Motor neuron (in vitro differentiated cells): ENCODE data around the gene CLCN7. TPM values are rescaled to one million over a fixed set of nuclear protein-coding genes. Genes with fewer than 3 reads are reported as not detected.

ENCODE experiments used
- ATAC-seq, 8 experiments: fragments of 200-7000 bp; cut with Tn5 transposase; replicated peaks in 6 of 8; 2 replicates each; pipeline ENCODE4 v1.8.0; 2021; ENCODE audit warnings: mild to moderate bottlenecking in 8 of 8, moderate library complexity in 8 of 8
- H3K27ac ChIP-seq, 2 donors: fragments of 250-450 bp; sonication (Bioruptor Pico); 2 replicates each; pipeline ENCODE4 v1.9.0; 2021; ENCODE audit warnings: antibody characterized with exemption in 2 of 2, mild to moderate bottlenecking in 2 of 2, moderate library complexity in 1 of 2
- H3K4me1 ChIP-seq, 2 donors: fragments of 250-450 bp; sonication (Bioruptor Pico); replicated peaks in 1 of 2; 2 replicates each; pipeline ENCODE4 v1.6.1; 2021; ENCODE audit warnings: antibody characterized with exemption in 2 of 2, mild to moderate bottlenecking in 2 of 2, moderate library complexity in 1 of 2
- H3K4me3 ChIP-seq, 5 donors: fragments of 250-450 bp; sonication (Bioruptor Pico); 2 replicates each; pipeline ENCODE4 v1.9.0; 2021; ENCODE audit warnings: antibody characterized with exemption in 5 of 5, mild to moderate bottlenecking in 5 of 5, moderate library complexity in 4 of 5
- WGBS, 10 experiments: fragments of 450-650 bp; shearing (Covaris generic); methylation state at CpG; one replicate each; pipeline ENCODE4 v1.0.0; 2022; 5-methylcytosine and 5-hydroxymethylcytosine counted together
- in situ Hi-C, 9 experiments: fragments of 400-800 bp; cut with MboI; loops; one replicate each; pipeline ENCODE4 v1.15.0; 2021; ENCODE audit warnings: low sequenced_read_pairs in 9 of 9, low pct_unique_long_range_greater_than_20kb in 2 of 9; ENCODE audit not compliant: unreplicated experiment in 9 of 9
- total RNA-seq, 8 experiments: library from RNA; unstranded; fragments of 300-600 nt; gene quantifications; 2 replicates each; pipeline versions ENCODE4 v1.2.3 to v1.2.4, GENCODE V29; 2022

Gene CLCN7
- total RNA-seq, 8 experiments from 2014 or later: 10.0 to 58.5 (median 27.4) TPM

- in situ Hi-C loops: no loop called here
- 83 to 100% (median 86%) methylated on average over 1 to 8 of the region's 9 CpGs; no CpG with 5 or more reads in 3 of the 10 experiments for WGBS, 10 experiments
- ATAC-seq: no peak
- Histone ChIP-seq H3K4me3 (no peak overlapping the region), H3K4me1 (no peaks in the 10 kb centered on the region), H3K27ac (no peak overlapping the region)
Measured at GRCh38 chr16:1398351-1398750, 76.5 kb downstream of the CLCN7 start.

GRCh38 chr16:1397779-1398178 lies 77.0 kb downstream of the CLCN7 start:
- Histone ChIP-seq H3K27ac (no peak overlapping the region), H3K4me3 (no peak overlapping the region), H3K4me1 (no peaks in the 10 kb centered on the region)
- in situ Hi-C loops: no loop called here
- WGBS, 10 experiments: 73 to 100% (median 97%) methylated on average over 1 to 7 of the region's 21 CpGs; no CpG with 5 or more reads in 3 of the 10 experiments
- ATAC-seq: no peak

GRCh38 chr16:1395444-1396031 lies 79.3 kb downstream of the CLCN7 start:
- in situ Hi-C loops: no loop called here
- Histone ChIP-seq H3K27ac (no peak overlapping the region), H3K4me1 (no peaks in the 10 kb centered on the region), H3K4me3 (no peak overlapping the region)
- WGBS, 10 experiments: 78 to 98% (median 88%) methylated on average over 1 to 8 of the region's 22 CpGs; no CpG with 5 or more reads in 3 of the 10 experiments
- no peak for ATAC-seq

Other genes starting within 250 kb of the CLCN7 start
- 1 to 10 TPM in 1 of 8 experiments, under 1 TPM in 2, not detected in 5; 0.11 to 1.1 (median 0.52) TPM for gene TPSG1, start 249.8 kb downstream of the CLCN7 start, total RNA-seq
- under 1 TPM in 3 of 8 experiments, not detected in 5; 0.25 to 0.62 (median 0.51) TPM for gene TPSB2, start 244.8 kb downstream of the CLCN7 start, total RNA-seq
- under 1 TPM in 4 of 8 experiments, not detected in 4; 0.31 to 0.81 (median 0.46) TPM for gene TPSAB1, start 234.3 kb downstream of the CLCN7 start, total RNA-seq
- gene TPSD1, start 219.0 kb downstream of the CLCN7 start, total RNA-seq: under 1 TPM in 3 of 8 experiments, not detected in 5; 0.14 to 0.28 (median 0.24) TPM
- 100 to 1,000 TPM in 3 of 8 experiments, 10 to 100 TPM in 5; 34.9 to 122 (median 59.1) TPM for gene UBE2I, start 165.4 kb downstream of the CLCN7 start, total RNA-seq
- gene BAIAP3, start 141.4 kb downstream of the CLCN7 start, total RNA-seq: 10 to 100 TPM in 2 of 8 experiments, 1 to 10 TPM in 4, under 1 TPM in 2; 0.40 to 85.8 (median 4.7) TPM
- 10 to 100 TPM; 26.5 to 63.6 (median 39.8) TPM for gene TSR3, start 123.2 kb downstream of the CLCN7 start, total RNA-seq
- 10 to 100 TPM; 13.4 to 90.4 (median 32.8) TPM for gene GNPTG, start 123.1 kb downstream of the CLCN7 start, total RNA-seq
- 10 to 100 TPM in 3 of 8 experiments, 1 to 10 TPM in 5; 4.0 to 34.7 (median 8.5) TPM for gene UNKL, start 60.3 kb downstream of the CLCN7 start, total RNA-seq
- gene UQCC4, start 54.3 kb downstream of the CLCN7 start, total RNA-seq: 10 to 100 TPM; 15.7 to 24.9 (median 20.5) TPM
- gene PERCC1, start 44.0 kb downstream of the CLCN7 start, total RNA-seq: 1 to 10 TPM in 1 of 8 experiments, under 1 TPM in 3, not detected in 4; 0.29 to 1.2 (median 0.46) TPM
- gene CCDC154, start 30.5 kb downstream of the CLCN7 start, total RNA-seq: 1 to 10 TPM in 3 of 8 experiments, under 1 TPM in 5; 0.13 to 1.4 (median 0.64) TPM
- gene PTX4, start 13.9 kb upstream of the CLCN7 start, total RNA-seq: under 1 TPM in 4 of 8 experiments, not detected in 4; 0.11 to 0.46 (median 0.16) TPM
- 10 to 100 TPM in 7 of 8 experiments, 1 to 10 TPM in 1; 8.1 to 37.8 (median 15.2) TPM for gene TELO2, start 18.3 kb upstream of the CLCN7 start, total RNA-seq
- 1 to 10 TPM in 3 of 8 experiments, under 1 TPM in 4, not detected in 1; 0.05 to 3.0 (median 0.71) TPM for gene TMEM204, start 58.6 kb upstream of the CLCN7 start, total RNA-seq
- 10 to 100 TPM; 11.1 to 35.3 (median 19.5) TPM for gene IFT140, start 137.0 kb upstream of the CLCN7 start, total RNA-seq
- gene CRAMP1, start 137.3 kb upstream of the CLCN7 start, total RNA-seq: 10 to 100 TPM in 5 of 8 experiments, 1 to 10 TPM in 3; 7.0 to 24.8 (median 11.0) TPM
- gene JPT2, start 203.3 kb upstream of the CLCN7 start, total RNA-seq: 10 to 100 TPM; 19.3 to 96.7 (median 34.8) TPM
- 10 to 100 TPM; 22.1 to 99.5 (median 55.4) TPM for gene MAPK8IP3, start 231.2 kb upstream of the CLCN7 start, total RNA-seq